ENCODE measurements around the gene GTF2H1. TPM values are rescaled to one million over a fixed set of nuclear protein-coding genes. Genes with fewer than 3 reads are reported as not detected.

Gene GTF2H1
- total RNA-seq, 1 experiment from 2014 or later: 89.1 TPM

DNA sequence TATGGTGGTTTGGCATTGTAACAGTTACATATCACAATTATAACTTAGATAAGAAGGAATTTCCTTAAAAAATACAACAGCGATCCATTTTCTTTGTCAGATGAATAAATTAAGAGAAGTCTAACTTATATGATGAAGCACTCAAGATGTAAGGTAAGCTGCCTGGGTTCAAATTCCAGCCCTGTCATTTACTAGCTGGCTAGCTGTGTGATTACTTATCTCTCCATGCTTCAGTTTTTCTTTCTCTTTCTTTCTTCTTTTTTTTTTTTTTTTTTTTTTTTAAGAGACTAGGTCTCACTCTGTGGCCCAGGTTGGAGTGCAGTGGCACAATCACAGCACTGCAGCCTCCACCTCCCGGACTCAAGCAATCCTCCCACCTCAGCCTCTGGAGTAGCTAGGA, 49.8 kb downstream of the GTF2H1 start:
- no TSS peak for BruUV-seq (replicated peaks)
- POLR2A ChIA-PET (ENCODE audit: unreplicated experiment): no interaction called here
- Histone ChIP-seq H3K9me2 (ENCODE audit: insufficient read depth) (no peaks in the 10 kb centered on the region), H3K4me2 (no peak overlapping the region), H3K4me3 (no peak overlapping the region), H3K4me1 (replicated peaks; ENCODE audit: insufficient read depth) (no peaks in the 10 kb centered on the region), H3K27ac (no peak overlapping the region), H2AFZ (no peak overlapping the region), H3K9me3 (ENCODE audit: insufficient read depth, low read depth) (no peaks in the 10 kb centered on the region), H3K36me3 (ENCODE audit: low read depth) (peaks cover 2% of the 10 kb centered on the region; the same call in 1 of the 2 replicates), H3K79me2 (ENCODE audit: low read depth) (no peaks in the 10 kb centered on the region), H4K20me1 (ENCODE audit: insufficient read depth) (no peaks in the 10 kb centered on the region), H3K27me3 (ENCODE audit: insufficient read depth, low read depth) (no peaks in the 10 kb centered on the region), H3F3A (ENCODE audit: insufficient read depth, low read depth) (peaks cover 22% of the 10 kb centered on the region)
- no peak for DNase-seq
- intact Hi-C loops (cut with micrococcal nuclease; ENCODE audit: unreplicated experiment): no loop called here
- CTCF ChIA-PET: interaction anchor here (0.7 kb wide), 1 partner anchor 296 kb away, joined by 7 read pairs; no protein-coding TSS in a partner anchor
- TF ChIP-seq, protein P1, sequence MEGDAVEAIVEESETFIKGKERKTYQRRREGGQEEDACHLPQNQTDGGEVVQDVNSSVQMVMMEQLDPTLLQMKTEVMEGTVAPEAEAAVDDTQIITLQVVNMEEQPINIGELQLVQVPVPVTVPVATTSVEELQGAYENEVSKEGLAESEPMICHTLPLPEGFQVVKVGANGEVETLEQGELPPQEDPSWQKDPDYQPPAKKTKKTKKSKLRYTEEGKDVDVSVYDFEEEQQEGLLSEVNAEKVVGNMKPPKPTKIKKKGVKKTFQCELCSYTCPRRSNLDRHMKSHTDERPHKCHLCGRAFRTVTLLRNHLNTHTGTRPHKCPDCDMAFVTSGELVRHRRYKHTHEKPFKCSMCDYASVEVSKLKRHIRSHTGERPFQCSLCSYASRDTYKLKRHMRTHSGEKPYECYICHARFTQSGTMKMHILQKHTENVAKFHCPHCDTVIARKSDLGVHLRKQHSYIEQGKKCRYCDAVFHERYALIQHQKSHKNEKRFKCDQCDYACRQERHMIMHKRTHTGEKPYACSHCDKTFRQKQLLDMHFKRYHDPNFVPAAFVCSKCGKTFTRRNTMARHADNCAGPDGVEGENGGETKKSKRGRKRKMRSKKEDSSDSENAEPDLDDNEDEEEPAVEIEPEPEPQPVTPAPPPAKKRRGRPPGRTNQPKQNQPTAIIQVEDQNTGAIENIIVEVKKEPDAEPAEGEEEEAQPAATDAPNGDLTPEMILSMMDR (conservative IDR thresholded peaks at IDR 0.05): no peak
- TF ChIP-seq EZH2 (IDR thresholded peaks at IDR 0.05; ENCODE audit: low read depth): no peak

DNA sequence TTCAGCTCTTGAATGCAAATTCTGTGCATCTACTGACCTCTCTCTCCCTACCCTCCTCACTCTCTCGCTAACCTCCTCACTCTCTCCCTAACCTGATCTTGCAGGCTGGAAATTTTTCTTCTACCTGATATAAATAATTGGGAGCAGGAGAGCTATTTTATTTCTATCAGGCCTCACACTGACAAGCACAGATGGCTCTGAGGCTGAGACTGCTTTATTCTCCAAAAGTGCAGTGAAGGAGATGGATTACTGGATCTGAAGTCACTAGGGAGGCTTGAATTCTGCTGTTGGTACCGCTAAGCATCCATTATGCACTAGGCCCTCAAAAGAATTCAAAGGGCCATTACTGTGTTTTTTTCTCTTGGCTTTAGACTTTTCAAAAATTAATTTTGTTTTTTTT, 52.6 kb downstream of the GTF2H1 start:
- ChIA-PET CTCF (no interaction called here), POLR2A (ENCODE audit: unreplicated experiment) (no interaction called here)
- Histone ChIP-seq H3K4me3 (no peak overlapping the region), H3K27me3 (ENCODE audit: insufficient read depth, low read depth) (no peaks in the 10 kb centered on the region), H2AFZ (no peak overlapping the region), H3K79me2 (ENCODE audit: low read depth) (no peaks in the 10 kb centered on the region), H3F3A (ENCODE audit: insufficient read depth, low read depth) (peaks cover 9% of the 10 kb centered on the region; the same call in 1 of the 2 replicates), H3K4me2 (no peak overlapping the region), H4K20me1 (ENCODE audit: insufficient read depth) (no peaks in the 10 kb centered on the region), H3K4me1 (replicated peaks; ENCODE audit: insufficient read depth) (no peaks in the 10 kb centered on the region), H3K9me3 (ENCODE audit: insufficient read depth, low read depth) (no peaks in the 10 kb centered on the region), H3K27ac (no peak overlapping the region), H3K36me3 (ENCODE audit: low read depth) (no peaks in the 10 kb centered on the region), H3K9me2 (ENCODE audit: insufficient read depth) (no peaks in the 10 kb centered on the region)
- intact Hi-C loops (cut with micrococcal nuclease; ENCODE audit: unreplicated experiment): no loop called here
- no peak for DNase-seq
- no TSS peak for BruUV-seq (replicated peaks)
- no peak for TF ChIP-seq EZH2 (IDR thresholded peaks at IDR 0.05; ENCODE audit: low read depth)
- TF ChIP-seq, protein P1 (conservative IDR thresholded peaks at IDR 0.05): no peak

DNA sequence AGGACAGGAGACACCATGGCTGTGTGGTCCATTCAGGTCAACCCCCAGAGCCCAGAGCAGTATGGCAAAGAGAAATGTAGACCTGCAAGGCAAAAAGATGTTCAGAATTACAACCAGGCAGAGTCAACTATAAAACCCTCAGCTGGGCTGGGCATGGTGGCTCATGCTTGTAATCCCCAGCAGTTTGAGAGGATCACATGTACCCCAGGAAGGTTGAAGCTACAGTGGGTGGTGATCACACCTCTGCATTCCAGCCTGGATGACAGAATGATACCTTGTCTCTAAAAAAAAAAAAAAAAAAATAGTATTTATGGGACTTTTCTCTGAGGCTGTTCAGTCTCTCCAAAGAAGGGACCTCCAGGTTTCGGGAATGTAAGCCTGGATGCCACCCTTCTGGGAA, 53.6 kb downstream of the GTF2H1 start:
- no peaks in the 10 kb centered on the region for H4K20me1 ChIP-seq (ENCODE audit: insufficient read depth)
- H3K79me2 ChIP-seq (ENCODE audit: low read depth): no peaks in the 10 kb centered on the region
- H3K27ac ChIP-seq: no peak overlapping the region
- ChIA-PET CTCF (no interaction called here), POLR2A (ENCODE audit: unreplicated experiment) (no interaction called here)
- H3K9me2 ChIP-seq (ENCODE audit: insufficient read depth): no peaks in the 10 kb centered on the region
- no peak overlapping the region for H3K4me3 ChIP-seq
- no peaks in the 10 kb centered on the region for H3K36me3 ChIP-seq (ENCODE audit: low read depth)
- H3F3A ChIP-seq (ENCODE audit: insufficient read depth, low read depth): peaks cover 9% of the 10 kb centered on the region; the same call in 1 of the 2 replicates
- no peak overlapping the region for H2AFZ ChIP-seq
- no peaks in the 10 kb centered on the region for H3K4me1 ChIP-seq (replicated peaks; ENCODE audit: insufficient read depth)
- intact Hi-C loops (cut with micrococcal nuclease; ENCODE audit: unreplicated experiment): no loop called here
- H3K9me3 ChIP-seq (ENCODE audit: insufficient read depth, low read depth): no peaks in the 10 kb centered on the region
- no peak overlapping the region for H3K4me2 ChIP-seq
- no peak for TF ChIP-seq EZH2 (IDR thresholded peaks at IDR 0.05; ENCODE audit: low read depth)
- TF ChIP-seq, protein P1 (conservative IDR thresholded peaks at IDR 0.05): no peak
- BruUV-seq (replicated peaks): no TSS peak
- no peaks in the 10 kb centered on the region for H3K27me3 ChIP-seq (ENCODE audit: insufficient read depth, low read depth)
- DNase-seq: no peak
